Activated B cell treated with CpG ODN at 0.5 μM for 24 hours (primary cell): ENCODE data around the gene ABRACL. TPM values are rescaled to one million over a fixed set of nuclear protein-coding genes. Genes with fewer than 3 reads are reported as not detected.
"Not testable (repeated sequence)": the region's sequence is repeated elsewhere in the genome, so short reads cannot be mapped to it uniquely, and the experiment has no call there.

Experiments
- ATAC-seq: fragments of 200-7000 bp; cut with Tn5 transposase; one replicate; pipeline ENCODE4 v1.10.0; 2021; ENCODE audit warnings: low read depth, mild to moderate bottlenecking, moderate library complexity
- CTCF ChIA-PET: fragments of 350-600 bp; sonication (Branson Sonifier 250); formaldehyde crosslinking; loops from one replicate; lab custom pipeline; 2021; ENCODE audit warnings: antibody characterized with exemption; lab: Charles Lee
- POLR2A ChIA-PET: fragments of 350-600 bp; sonication (Branson Sonifier 250); formaldehyde crosslinking; loops from one replicate; lab custom pipeline; 2021; ENCODE audit warnings: antibody characterized with exemption; lab: Charles Lee
- DNase-seq: peaks from one replicate; pipeline ENCODE4 v3.0.0; 2022
- H3K27ac Mint-ChIP-seq: one replicate; pipeline ENCODE4 v1.8.0; 2020; ENCODE audit warnings: mixed read lengths
- H3K27me3 Mint-ChIP-seq: one replicate; pipeline ENCODE4 v1.8.0; 2021; ENCODE audit warnings: mixed read lengths
- H3K36me3 Mint-ChIP-seq: one replicate; pipeline ENCODE4 v1.8.0; 2021; ENCODE audit warnings: low read depth, mixed read lengths
- H3K4me1 Mint-ChIP-seq: one replicate; pipeline ENCODE4 v1.8.0; 2021; ENCODE audit warnings: mixed read lengths
- H3K4me3 Mint-ChIP-seq: one replicate; pipeline ENCODE4 v1.8.0; 2020; ENCODE audit warnings: mild to moderate bottlenecking, mixed read lengths
- H3K9me3 Mint-ChIP-seq: one replicate; pipeline ENCODE4 v1.8.0; 2020; ENCODE audit warnings: mixed read lengths
- intact Hi-C: fragments of 100-400 bp; cut with micrococcal nuclease; formaldehyde crosslinking; loops from one replicate; pipeline ENCODE4 v1.15.1; 2024
- total RNA-seq: library from RNA; stranded (reverse); gene quantifications from 2 replicates; pipeline ENCODE4 v1.2.3, GENCODE V29; 2022
- TF ChIP-seq, protein P1 (sequence below): fragments of 200-600 bp; IDR thresholded peaks from one replicate; pipeline ENCODE4 v1.8.0; 2022; ENCODE audit warnings: antibody characterized with exemption, mild to moderate bottlenecking

Gene ABRACL
- total RNA-seq, 1 donor from 2014 or later = 63.8 TPM

DNA sequence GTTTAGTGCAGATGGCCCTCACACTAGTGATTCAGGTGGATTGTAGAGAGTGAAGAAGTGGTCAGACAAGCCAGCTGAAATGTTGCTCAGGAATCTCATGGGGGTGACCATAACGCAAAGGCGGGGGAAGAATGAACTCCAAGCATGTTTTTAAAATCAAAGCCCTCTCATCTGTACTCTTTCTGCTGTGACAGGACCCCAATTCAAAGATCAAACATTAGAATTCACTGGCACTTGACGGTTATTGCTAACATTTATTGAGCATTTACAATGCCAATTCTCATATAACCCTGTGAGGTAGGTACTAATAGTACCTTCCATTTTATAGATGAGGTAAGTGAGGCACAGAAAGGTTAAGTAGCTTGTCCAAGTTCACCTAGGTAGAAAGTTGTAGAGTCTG is 15.7 kb downstream of the ABRACL start:
- ATAC-seq (no peak), DNase-seq (no peak)
- Mint-ChIP-seq H3K27ac (no peak overlapping the region), H3K27me3 (no peaks in the 10 kb centered on the region), H3K36me3 (peaks cover 44% of the 10 kb centered on the region), H3K4me1 (no peaks in the 10 kb centered on the region), H3K4me3 (no peak overlapping the region), H3K9me3 (no peaks in the 10 kb centered on the region)
- TF ChIP-seq, protein P1, sequence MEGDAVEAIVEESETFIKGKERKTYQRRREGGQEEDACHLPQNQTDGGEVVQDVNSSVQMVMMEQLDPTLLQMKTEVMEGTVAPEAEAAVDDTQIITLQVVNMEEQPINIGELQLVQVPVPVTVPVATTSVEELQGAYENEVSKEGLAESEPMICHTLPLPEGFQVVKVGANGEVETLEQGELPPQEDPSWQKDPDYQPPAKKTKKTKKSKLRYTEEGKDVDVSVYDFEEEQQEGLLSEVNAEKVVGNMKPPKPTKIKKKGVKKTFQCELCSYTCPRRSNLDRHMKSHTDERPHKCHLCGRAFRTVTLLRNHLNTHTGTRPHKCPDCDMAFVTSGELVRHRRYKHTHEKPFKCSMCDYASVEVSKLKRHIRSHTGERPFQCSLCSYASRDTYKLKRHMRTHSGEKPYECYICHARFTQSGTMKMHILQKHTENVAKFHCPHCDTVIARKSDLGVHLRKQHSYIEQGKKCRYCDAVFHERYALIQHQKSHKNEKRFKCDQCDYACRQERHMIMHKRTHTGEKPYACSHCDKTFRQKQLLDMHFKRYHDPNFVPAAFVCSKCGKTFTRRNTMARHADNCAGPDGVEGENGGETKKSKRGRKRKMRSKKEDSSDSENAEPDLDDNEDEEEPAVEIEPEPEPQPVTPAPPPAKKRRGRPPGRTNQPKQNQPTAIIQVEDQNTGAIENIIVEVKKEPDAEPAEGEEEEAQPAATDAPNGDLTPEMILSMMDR = no peak
- ChIA-PET POLR2A (no interaction called here), CTCF (no interaction called here)
- intact Hi-C loops = no loop called here

DNA sequence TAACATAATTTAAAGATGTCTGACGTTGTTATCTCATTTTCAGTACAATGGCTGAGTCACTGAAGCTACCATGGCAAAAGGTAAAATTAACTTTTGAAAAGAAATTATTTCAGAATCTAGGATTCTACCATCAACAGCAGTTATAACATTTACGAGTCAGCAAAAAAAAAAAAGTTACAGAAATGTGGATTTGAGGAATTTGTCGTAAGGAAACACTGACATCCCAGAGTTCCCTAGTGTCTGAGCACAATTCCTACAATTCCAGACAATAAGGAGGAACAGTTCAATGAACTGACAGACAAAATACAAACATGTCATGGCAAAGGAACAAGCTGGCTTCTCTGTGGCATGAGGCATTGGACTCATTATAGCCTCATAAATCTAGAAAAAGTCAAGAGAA is 19.1 kb downstream of the ABRACL start:
- ATAC-seq = no peak
- CTCF ChIA-PET = no interaction called here
- TF ChIP-seq, protein P1 = no peak
- Mint-ChIP-seq H3K27ac (no peak overlapping the region), H3K36me3 (peaks cover 16% of the 10 kb centered on the region), H3K27me3 (no peaks in the 10 kb centered on the region), H3K4me1 (no peaks in the 10 kb centered on the region), H3K9me3 (no peaks in the 10 kb centered on the region), H3K4me3 (no peak overlapping the region)
- intact Hi-C loops = no loop called here
- no peak for DNase-seq
- POLR2A ChIA-PET = no interaction called here

DNA sequence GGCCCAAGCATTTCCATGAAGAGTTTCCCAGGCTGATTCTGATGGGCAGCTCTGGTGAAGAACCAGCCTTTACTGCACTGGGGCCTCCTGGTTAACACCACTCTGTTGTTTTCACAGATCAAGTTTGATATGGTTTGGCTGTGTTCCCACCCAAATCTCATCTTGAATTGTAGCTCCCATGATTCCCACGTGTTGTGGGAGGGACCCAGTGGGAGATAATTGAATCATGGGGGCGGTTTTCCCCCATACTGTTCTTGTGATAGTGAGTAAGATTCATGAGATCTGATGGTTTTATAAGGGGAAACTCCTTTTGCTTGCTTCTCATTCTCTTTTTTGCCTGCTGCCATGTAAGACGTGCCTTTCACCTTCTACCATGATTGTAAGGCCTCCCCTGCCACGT is 20.4 kb downstream of the ABRACL start:
- H3K27me3 Mint-ChIP-seq, intact Hi-C loops, H3K27ac Mint-ChIP-seq, ATAC-seq, H3K4me1 Mint-ChIP-seq, H3K9me3 Mint-ChIP-seq, CTCF ChIA-PET, H3K4me3 Mint-ChIP-seq, POLR2A ChIA-PET, DNase-seq, H3K36me3 Mint-ChIP-seq: not testable (repeated sequence)

DNA sequence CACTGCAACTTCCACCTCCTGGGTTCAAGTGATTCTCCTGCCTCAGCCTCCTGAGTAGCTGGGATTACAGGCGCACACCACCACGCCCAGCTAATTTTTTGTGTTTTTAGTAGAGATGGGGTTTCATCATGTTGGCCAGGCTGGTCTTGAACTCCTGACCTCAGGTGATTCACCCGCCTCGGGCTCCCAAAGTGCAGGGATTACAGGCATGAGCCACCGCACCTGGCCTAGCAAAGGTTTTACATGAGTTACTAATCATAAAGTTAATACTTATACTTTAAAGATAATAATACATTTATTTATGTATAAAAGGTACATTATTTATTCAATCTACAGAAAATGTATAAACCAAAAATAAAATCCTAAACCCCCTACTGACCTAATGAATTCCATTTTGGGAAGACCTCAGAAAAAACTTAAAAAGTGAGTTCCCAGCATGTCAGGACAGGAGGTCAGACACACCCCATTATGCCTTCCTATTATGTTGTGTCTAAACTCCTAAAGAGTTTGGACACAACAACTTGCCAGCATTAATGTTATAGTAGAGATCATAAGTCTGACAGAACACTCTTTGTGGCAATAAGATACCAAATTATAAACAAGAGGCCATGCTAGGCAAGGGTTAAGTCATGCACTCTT is 21.7 kb downstream of the ABRACL start:
- DNase-seq, intact Hi-C loops, H3K27ac Mint-ChIP-seq, H3K4me1 Mint-ChIP-seq, ATAC-seq, POLR2A ChIA-PET, H3K36me3 Mint-ChIP-seq, H3K9me3 Mint-ChIP-seq, H3K4me3 Mint-ChIP-seq, H3K27me3 Mint-ChIP-seq: not testable (repeated sequence)
- CTCF ChIA-PET = interaction anchor here (1.3 kb wide), 1 partner anchor 63 kb away, joined by 3 read pairs; no protein-coding TSS in a partner anchor

DNA sequence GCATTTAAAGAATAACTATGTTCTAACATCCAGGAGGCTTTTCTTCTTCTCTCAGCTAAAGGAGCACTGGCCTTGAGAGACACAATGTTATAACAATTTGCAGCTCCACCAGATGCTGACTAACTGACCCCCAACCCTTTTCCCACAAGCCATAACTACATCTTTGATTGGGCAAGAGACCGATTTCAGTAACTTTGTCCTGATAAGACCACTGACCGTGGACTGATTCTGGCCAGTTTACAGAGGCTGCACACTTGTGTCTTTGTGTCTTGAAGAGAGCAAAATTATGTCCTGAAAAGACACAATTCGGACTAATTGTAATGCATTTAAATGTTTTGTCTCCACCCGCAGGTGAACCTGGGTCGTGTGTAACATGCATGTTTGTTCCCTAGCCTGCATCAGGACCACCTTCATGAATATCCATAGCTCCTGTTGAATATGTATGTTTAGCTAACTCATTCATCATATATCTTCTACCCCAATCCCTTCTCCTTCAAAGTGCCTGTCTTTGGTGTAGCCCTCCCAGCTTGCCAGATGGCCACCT is 22.3 kb downstream of the ABRACL start:
- Mint-ChIP-seq H3K4me1 (no peaks in the 10 kb centered on the region), H3K4me3 (no peak overlapping the region), H3K27ac (no peak overlapping the region), H3K9me3 (no peaks in the 10 kb centered on the region), H3K36me3 (no peaks in the 10 kb centered on the region), H3K27me3 (no peaks in the 10 kb centered on the region)
- TF ChIP-seq, protein P1 = no peak
- POLR2A ChIA-PET = no interaction called here
- ATAC-seq (no peak), DNase-seq (no peak)
- intact Hi-C loops = loop anchor here (1.0 kb wide), 1 partner anchor 235 kb away; no protein-coding TSS in a partner anchor
- CTCF ChIA-PET = interaction anchor here (1.3 kb wide), 1 partner anchor 63 kb away, joined by 3 read pairs; no protein-coding TSS in a partner anchor

DNA sequence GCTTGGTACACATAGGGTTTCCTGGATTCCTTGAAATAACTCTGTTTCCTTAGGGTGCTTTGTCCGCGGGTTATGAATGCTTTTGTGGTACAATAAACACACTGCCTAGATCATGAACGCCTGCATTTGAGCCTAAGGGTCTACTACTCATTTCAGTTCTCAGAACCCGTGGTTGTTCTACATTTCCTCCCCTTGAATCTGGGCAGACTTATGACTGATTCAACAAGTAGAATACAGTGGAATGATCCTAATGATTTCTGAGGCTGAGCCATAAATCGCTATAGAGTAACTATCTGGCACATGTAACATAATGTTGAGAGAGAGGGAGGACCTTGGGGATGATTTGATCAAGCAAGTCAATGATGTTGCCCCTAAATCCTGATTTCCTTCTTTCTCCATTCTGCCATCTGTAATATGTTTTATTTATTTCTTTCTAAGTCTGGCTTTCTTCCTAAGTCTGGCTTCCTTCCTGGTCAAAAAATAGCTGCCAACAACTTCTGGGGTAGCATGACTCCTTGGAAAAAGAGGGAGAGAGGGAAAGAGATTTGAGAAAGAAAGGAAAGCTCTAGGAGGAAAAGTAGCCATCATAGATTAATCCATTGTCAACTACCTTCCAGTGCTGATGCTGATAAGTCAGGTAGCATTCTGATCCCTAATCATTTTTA is 23.0 kb downstream of the ABRACL start:
- Mint-ChIP-seq H3K4me3 (no peak overlapping the region), H3K36me3 (no peaks in the 10 kb centered on the region), H3K27me3 (no peaks in the 10 kb centered on the region), H3K27ac (no peak overlapping the region), H3K4me1 (no peaks in the 10 kb centered on the region), H3K9me3 (no peaks in the 10 kb centered on the region)
- ChIA-PET POLR2A (no interaction called here), CTCF (no interaction called here)
- intact Hi-C loops = loop anchor here (1.0 kb wide), 1 partner anchor 235 kb away; no protein-coding TSS in a partner anchor
- DNase-seq = no peak
- TF ChIP-seq, protein P1 = no peak
- no peak for ATAC-seq
